CD4-positive, alpha-beta T cell treated with Interleukin-6 at 100 ng/mL for 8 hours (primary cell): ENCODE measurements around the gene ASCL4.
"Not testable (repeated sequence)": the region's sequence is repeated elsewhere in the genome, so short reads cannot be mapped to it uniquely, and the experiment has no call there.

Source experiments
- DNase-seq: peaks from one replicate; pipeline ENCODE4 v3.0.0-alpha.2; 2020; ENCODE audit warnings: mixed read lengths, low spot score

ASCL4 gene

GRCh38 chr12:107774349-107775029 lies at the start of gene ASCL4:
TSS of gene ASCL4 (plus strand) at chr12:107774704. CDS start at chr12:107775219, 515 bp downstream.
- no peak for DNase-seq

- DNase-seq = not testable (repeated sequence)
These were observed 47.2 kb upstream of the ASCL4 start for GRCh38 chr12:107727327-107727726.

- DNase-seq = not testable (repeated sequence)
These were observed 46.8 kb upstream of the ASCL4 start for GRCh38 chr12:107727742-107728141.

GRCh38 chr12:107730618-107731341 lies 43.7 kb upstream of the ASCL4 start:
- DNase-seq = no peak

GRCh38 chr12:107731366-107731765 lies 43.1 kb upstream of the ASCL4 start:
- DNase-seq = no peak

GRCh38 chr12:107732365-107732764 lies 42.1 kb upstream of the ASCL4 start:
- DNase-seq = no peak

- no peak for DNase-seq
These were observed 40.4 kb upstream of the ASCL4 start for GRCh38 chr12:107734139-107734538.

GRCh38 chr12:107735763-107736162 lies 38.7 kb upstream of the ASCL4 start:
- no peak for DNase-seq

GRCh38 chr12:107736914-107737313 lies 37.6 kb upstream of the ASCL4 start:
- DNase-seq = no peak

GRCh38 chr12:107748472-107748871 lies 26.0 kb upstream of the ASCL4 start:
- DNase-seq = no peak

GRCh38 chr12:107749083-107749482 lies 25.4 kb upstream of the ASCL4 start:
- DNase-seq = no peak

GRCh38 chr12:107759410-107759809 lies 15.1 kb upstream of the ASCL4 start:
- no peak for DNase-seq

- DNase-seq = no peak
These were observed 14.2 kb upstream of the ASCL4 start for GRCh38 chr12:107760207-107760808.

GRCh38 chr12:107760809-107761501 lies 13.5 kb upstream of the ASCL4 start, which contains the start of gene PRDM4:
TSS of gene PRDM4 (minus strand) at chr12:107761137. CDS start at chr12:107760515, 622 bp downstream.
- peak; percentile 91 for DNase-seq

- no peak for DNase-seq
These were observed 13.0 kb upstream of the ASCL4 start for GRCh38 chr12:107761502-107761904.

- DNase-seq = no peak
These were observed 11.6 kb upstream of the ASCL4 start for GRCh38 chr12:107762874-107763273.

GRCh38 chr12:107764626-107765025 lies 9.9 kb upstream of the ASCL4 start:
- no peak for DNase-seq

GRCh38 chr12:107765316-107765715 lies 9.2 kb upstream of the ASCL4 start:
- no peak for DNase-seq

- DNase-seq = no peak
These were observed 7.0 kb upstream of the ASCL4 start for GRCh38 chr12:107767466-107767865.

GRCh38 chr12:107775093-107775721 lies 703 bp downstream of the ASCL4 start:
- DNase-seq = no peak

- DNase-seq = no peak
These were observed 1.7 kb downstream of the ASCL4 start for GRCh38 chr12:107776171-107776570.
